ENCODE data around the gene OPCML. TPM values are rescaled to one million over a fixed set of nuclear protein-coding genes. Genes with fewer than 3 reads are reported as not detected.

Gene OPCML
- total and polyA plus RNA-seq, 2 donors from 2014 or later, result 0.77 to 1.1 TPM

DNA sequence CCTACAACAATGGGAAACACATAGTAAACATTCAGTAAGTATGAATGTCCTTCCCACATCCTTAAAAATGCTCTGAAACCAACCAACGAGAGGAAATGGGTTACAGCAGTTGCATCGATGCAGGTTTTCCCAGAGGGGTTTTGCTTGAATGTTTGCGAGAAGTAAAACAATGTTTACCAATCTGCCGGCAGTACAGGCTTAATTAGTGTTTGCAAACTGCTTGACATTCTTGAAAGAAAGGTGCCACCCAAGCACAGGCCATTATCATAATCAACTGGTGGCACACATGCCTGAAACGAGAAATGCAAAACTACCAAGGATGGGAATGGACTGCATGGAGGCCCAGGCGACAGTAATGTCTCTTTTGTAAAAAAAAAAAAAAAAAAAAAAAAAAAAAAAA is 27.1 kb upstream of the OPCML start:
- Histone ChIP-seq H3K4me3 (ENCODE audit: low read length in 3 of 3) (no peak overlapping the region), H3K27ac (ENCODE audit: low read depth in 2 of 2, low read length in 2 of 2) (no peak overlapping the region), H3K9me3 (ENCODE audit: control insufficient read depth in 2 of 3, insufficient read depth in 1 of 3, low read length in 3 of 3) (no peaks in the 10 kb centered on the region), H3K36me3 (ENCODE audit: control insufficient read depth in 2 of 3, insufficient read depth in 3 of 3, low read length in 3 of 3) (no peaks in the 10 kb centered on the region), H3K9ac (ENCODE audit: low read length in 3 of 3) (no peak overlapping the region), H3K4me1 (ENCODE audit: control insufficient read depth in 2 of 3, insufficient read depth in 2 of 3, low read depth in 1 of 3, low read length in 3 of 3) (no peaks in the 10 kb centered on the region), H3K27me3 (ENCODE audit: control insufficient read depth, insufficient read depth, low read length) (no peaks in the 10 kb centered on the region)
- DNase-seq (no peak), FAIRE-seq (no peak)
- intact Hi-C loops (cut with DNase I), result no loop called here
- TF ChIP-seq, protein P1, sequence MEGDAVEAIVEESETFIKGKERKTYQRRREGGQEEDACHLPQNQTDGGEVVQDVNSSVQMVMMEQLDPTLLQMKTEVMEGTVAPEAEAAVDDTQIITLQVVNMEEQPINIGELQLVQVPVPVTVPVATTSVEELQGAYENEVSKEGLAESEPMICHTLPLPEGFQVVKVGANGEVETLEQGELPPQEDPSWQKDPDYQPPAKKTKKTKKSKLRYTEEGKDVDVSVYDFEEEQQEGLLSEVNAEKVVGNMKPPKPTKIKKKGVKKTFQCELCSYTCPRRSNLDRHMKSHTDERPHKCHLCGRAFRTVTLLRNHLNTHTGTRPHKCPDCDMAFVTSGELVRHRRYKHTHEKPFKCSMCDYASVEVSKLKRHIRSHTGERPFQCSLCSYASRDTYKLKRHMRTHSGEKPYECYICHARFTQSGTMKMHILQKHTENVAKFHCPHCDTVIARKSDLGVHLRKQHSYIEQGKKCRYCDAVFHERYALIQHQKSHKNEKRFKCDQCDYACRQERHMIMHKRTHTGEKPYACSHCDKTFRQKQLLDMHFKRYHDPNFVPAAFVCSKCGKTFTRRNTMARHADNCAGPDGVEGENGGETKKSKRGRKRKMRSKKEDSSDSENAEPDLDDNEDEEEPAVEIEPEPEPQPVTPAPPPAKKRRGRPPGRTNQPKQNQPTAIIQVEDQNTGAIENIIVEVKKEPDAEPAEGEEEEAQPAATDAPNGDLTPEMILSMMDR (IDR thresholded peaks at IDR 0.05; ENCODE audit: borderline replicate concordance, extremely low read depth, insufficient read depth), result no peak

DNA sequence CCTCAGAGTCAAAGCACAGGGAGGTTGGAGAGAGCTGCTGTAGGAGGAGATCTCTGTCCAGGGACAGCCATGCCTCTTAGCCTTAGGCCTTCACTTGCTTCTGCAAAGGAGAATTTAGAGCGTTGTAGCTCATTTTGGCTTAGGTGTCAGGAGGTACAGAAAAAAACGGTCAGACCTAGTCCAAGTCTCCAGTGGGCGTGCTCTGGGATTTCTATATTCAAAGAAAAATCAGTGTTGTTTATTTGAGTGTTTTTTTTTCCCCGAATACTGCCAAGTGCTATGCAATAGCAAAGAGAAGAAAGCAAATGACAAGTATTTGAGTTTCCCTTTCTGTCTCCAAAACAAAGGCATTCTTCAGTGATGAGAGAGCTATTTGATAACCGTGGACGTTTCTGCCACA is 22.7 kb upstream of the OPCML start:
- no peaks in the 10 kb centered on the region for H3K27me3 ChIP-seq (ENCODE audit: control insufficient read depth, insufficient read depth, low read length)
- FAIRE-seq (no peak), DNase-seq (no peak)
- H3K9me3 ChIP-seq (ENCODE audit: control insufficient read depth in 2 of 3, insufficient read depth in 1 of 3, low read length in 3 of 3), result no peaks in the 10 kb centered on the region
- no peak overlapping the region for H3K27ac ChIP-seq (ENCODE audit: low read depth in 2 of 2, low read length in 2 of 2)
- H3K4me3 ChIP-seq (ENCODE audit: low read length in 3 of 3), result no peak overlapping the region
- no peak overlapping the region for H3K9ac ChIP-seq (ENCODE audit: low read length in 3 of 3)
- no peaks in the 10 kb centered on the region for H3K4me1 ChIP-seq (ENCODE audit: control insufficient read depth in 2 of 3, insufficient read depth in 2 of 3, low read depth in 1 of 3, low read length in 3 of 3)
- intact Hi-C loops (cut with DNase I), result no loop called here
- no peaks in the 10 kb centered on the region for H3K36me3 ChIP-seq (ENCODE audit: control insufficient read depth in 2 of 3, insufficient read depth in 3 of 3, low read length in 3 of 3)
- TF ChIP-seq, protein P1 (IDR thresholded peaks at IDR 0.05; ENCODE audit: borderline replicate concordance, extremely low read depth, insufficient read depth), result no peak

DNA sequence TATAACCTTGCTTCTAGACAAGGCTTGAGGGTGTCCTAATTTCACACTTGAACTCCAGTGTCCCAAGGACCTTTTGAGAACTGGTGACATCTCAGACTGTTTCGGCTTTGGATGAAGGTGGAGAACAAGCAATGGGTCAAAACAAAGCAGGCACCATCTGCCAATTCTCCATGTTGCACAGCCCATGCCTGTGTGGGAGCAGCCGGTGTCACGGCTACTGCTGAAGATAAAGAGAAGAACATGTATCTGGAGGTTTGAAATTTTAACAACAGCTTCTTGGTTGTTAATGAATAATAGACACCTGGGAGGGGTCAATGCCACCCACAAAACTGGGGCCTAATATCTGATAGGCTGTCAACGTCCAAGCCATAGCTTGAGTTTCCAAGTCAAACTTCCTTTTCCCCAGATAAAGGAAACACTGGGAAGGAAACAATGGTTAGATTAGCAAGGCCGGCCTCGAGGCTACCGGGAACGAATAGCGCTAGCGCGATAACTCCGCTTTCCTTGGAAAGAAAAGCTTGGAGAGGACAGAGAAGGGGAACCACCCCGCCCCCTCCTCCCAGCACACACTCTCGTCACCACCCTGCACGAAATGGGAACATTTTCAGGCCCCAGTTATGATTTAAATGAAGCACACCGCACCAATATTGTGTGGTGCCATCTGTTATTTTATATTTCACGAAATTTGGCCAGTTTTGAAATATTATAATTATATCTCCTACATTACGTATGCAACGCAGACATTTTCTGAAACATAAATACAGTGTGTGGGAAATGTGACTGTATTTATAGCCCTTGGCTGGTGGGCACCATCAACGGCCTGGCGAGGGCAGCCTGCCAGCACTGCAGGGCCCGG is 21.8 kb upstream of the OPCML start:
- Histone ChIP-seq H3K9ac (ENCODE audit: low read length in 3 of 3) (no peak overlapping the region), H3K4me1 (ENCODE audit: control insufficient read depth in 2 of 3, insufficient read depth in 2 of 3, low read depth in 1 of 3, low read length in 3 of 3) (peaks cover 0 to 2% (median 0%) of the 10 kb centered on the region in 3 donors), H3K27ac (ENCODE audit: low read depth in 2 of 2, low read length in 2 of 2) (no peak overlapping the region), H3K36me3 (ENCODE audit: control insufficient read depth in 2 of 3, insufficient read depth in 3 of 3, low read length in 3 of 3) (no peaks in the 10 kb centered on the region), H3K9me3 (ENCODE audit: control insufficient read depth in 2 of 3, insufficient read depth in 1 of 3, low read length in 3 of 3) (no peaks in the 10 kb centered on the region), H3K27me3 (ENCODE audit: control insufficient read depth, insufficient read depth, low read length) (no peaks in the 10 kb centered on the region), H3K4me3 (ENCODE audit: low read length in 3 of 3) (no peak overlapping the region)
- DNase-seq (no peak), FAIRE-seq (no peak)
- TF ChIP-seq, protein P1 (IDR thresholded peaks at IDR 0.05; ENCODE audit: borderline replicate concordance, extremely low read depth, insufficient read depth), result no peak
- intact Hi-C loops (cut with DNase I), result no loop called here

Measured in kidney (tissue), 14 donors.